HepG2 (cell line): Measurements from ENCODE around the gene SNCAIP.

ENCODE experiments used
- ASH2L ChIP-seq: fragments of 300-600, 200-600 bp; sonication (generic); IDR thresholded peaks from 2 replicates; pipeline ENCODE4 v1.7.0; 2017; ENCODE audit warnings: low read depth, mild to moderate bottlenecking, moderate library complexity, mixed read lengths, low read length; ENCODE audit not compliant: insufficient read length
- BHLHE40 ChIP-seq: IDR thresholded peaks from 2 replicates; pipeline ENCODE4 v1.6.1; 2011; ENCODE audit warnings: low read length, improper control_type of control experiment
- DMTF1 ChIP-seq: sonication (generic); formaldehyde crosslinking; IDR thresholded peaks from 2 replicates; pipeline ENCODE4 v1.4.0; 2020; ENCODE audit warnings: mild to moderate bottlenecking, missing genetic modification reagents
- HNF4A ChIP-seq: sonication (generic); formaldehyde crosslinking; IDR thresholded peaks from 2 replicates; pipeline ENCODE4 v1.4.0; 2020; ENCODE audit warnings: missing genetic modification reagents
- MYC ChIP-seq: sonication (generic); formaldehyde crosslinking; IDR thresholded peaks from 2 replicates; pipeline ENCODE4 v1.9.0; 2021; ENCODE audit warnings: missing genetic modification reagents, borderline replicate concordance
- POLR2A ChIP-seq, 2 experiments: IDR thresholded peaks; 2 replicates each; pipeline ENCODE4 v1.6.1; 2011; ENCODE audit warnings: low read depth in 2 of 2, low read length in 2 of 2, mild to moderate bottlenecking in 1 of 2, moderate library complexity in 1 of 2; ENCODE audit not compliant: insufficient read depth in 1 of 2
- POLR2G ChIP-seq: fragments of 200-400 bp; formaldehyde crosslinking; IDR thresholded peaks from 2 replicates; pipeline ENCODE4 v1.6.1; 2018; ENCODE audit warnings: mild to moderate bottlenecking, low read depth, low read length, moderate library complexity
- SMC3 ChIP-seq: IDR thresholded peaks from 2 replicates; pipeline ENCODE4 v1.6.1; 2011; ENCODE audit warnings: low read length, improper control_type of control experiment
- ZBTB39 ChIP-seq: sonication (generic); formaldehyde crosslinking; IDR thresholded peaks from 2 replicates; pipeline ENCODE4 v1.5.0; 2020; ENCODE audit warnings: missing genetic modification reagents
- ZNF12 ChIP-seq: sonication (generic); formaldehyde crosslinking; IDR thresholded peaks from 2 replicates; pipeline ENCODE4 v1.5.0; 2020; ENCODE audit warnings: missing genetic modification reagents
- ZNF343 ChIP-seq: sonication (generic); formaldehyde crosslinking; IDR thresholded peaks from 2 replicates; pipeline ENCODE4 v1.4.0; 2020; ENCODE audit warnings: mild to moderate bottlenecking, missing genetic modification reagents
- ZNF513 ChIP-seq: sonication (generic); formaldehyde crosslinking; conservative IDR thresholded peaks from 2 replicates; pipeline ENCODE4 v1.5.0; 2020; ENCODE audit warnings: missing genetic modification reagents
- ZNF644 ChIP-seq: IDR thresholded peaks from 2 replicates; pipeline ENCODE4 v1.6.1; 2016; ENCODE audit warnings: low read depth

- TF ChIP-seq SMC3 (no peak), ZNF12 (CRISPR knock-in tag) (no peak), DMTF1 (CRISPR knock-in tag) (no peak), POLR2A (IDR thresholded peaks at IDR 0.05; ENCODE audit: insufficient read depth in 1 of 2, low read depth in 2 of 2, low read length in 2 of 2) (no peak), ZNF513 (no peak), HNF4A (no peak), POLR2G (no peak), MYC (CRISPR knock-in tag) (no peak), BHLHE40 (no peak), ZNF644 (CRISPR knock-in tag) (no peak), ZBTB39 (CRISPR knock-in tag) (no peak), ZNF343 (no peak), ASH2L (no peak)
These were observed 154.0 kb downstream of the SNCAIP start for GRCh38 chr5:122465994-122466393.
